Measurements from ENCODE around the gene L3MBTL2. TPM values are rescaled to one million over a fixed set of nuclear protein-coding genes. Genes with fewer than 3 reads are reported as not detected.
A peak's percentile ranks its signal among the peaks of the same experiment; 100 is the strongest.

The L3MBTL2 gene
- total RNA-seq, 1 donor from 2014 or later: 32.7 TPM

- H3K4me1 Mint-ChIP-seq (ENCODE audit: unreplicated experiment): peaks cover 4% of the 10 kb centered on the region
- no peak overlapping the region for H3K27ac Mint-ChIP-seq
- no peaks in the 10 kb centered on the region for H3K9me3 Mint-ChIP-seq
- DNase-seq (ENCODE audit: extremely low spot score, unreplicated experiment): no peak
- peaks cover 3% of the 10 kb centered on the region for H3K27me3 Mint-ChIP-seq
- H3K4me3 Mint-ChIP-seq: peak overlapping the region; percentile 79
- TF ChIP-seq CTCF (conservative IDR thresholded peaks at IDR 0.05): no peak
- H3K36me3 Mint-ChIP-seq: no peaks in the 10 kb centered on the region
These were observed 34.5 kb downstream of the L3MBTL2 start for GRCh38 chr22:41239443-41240128.

DNA sequence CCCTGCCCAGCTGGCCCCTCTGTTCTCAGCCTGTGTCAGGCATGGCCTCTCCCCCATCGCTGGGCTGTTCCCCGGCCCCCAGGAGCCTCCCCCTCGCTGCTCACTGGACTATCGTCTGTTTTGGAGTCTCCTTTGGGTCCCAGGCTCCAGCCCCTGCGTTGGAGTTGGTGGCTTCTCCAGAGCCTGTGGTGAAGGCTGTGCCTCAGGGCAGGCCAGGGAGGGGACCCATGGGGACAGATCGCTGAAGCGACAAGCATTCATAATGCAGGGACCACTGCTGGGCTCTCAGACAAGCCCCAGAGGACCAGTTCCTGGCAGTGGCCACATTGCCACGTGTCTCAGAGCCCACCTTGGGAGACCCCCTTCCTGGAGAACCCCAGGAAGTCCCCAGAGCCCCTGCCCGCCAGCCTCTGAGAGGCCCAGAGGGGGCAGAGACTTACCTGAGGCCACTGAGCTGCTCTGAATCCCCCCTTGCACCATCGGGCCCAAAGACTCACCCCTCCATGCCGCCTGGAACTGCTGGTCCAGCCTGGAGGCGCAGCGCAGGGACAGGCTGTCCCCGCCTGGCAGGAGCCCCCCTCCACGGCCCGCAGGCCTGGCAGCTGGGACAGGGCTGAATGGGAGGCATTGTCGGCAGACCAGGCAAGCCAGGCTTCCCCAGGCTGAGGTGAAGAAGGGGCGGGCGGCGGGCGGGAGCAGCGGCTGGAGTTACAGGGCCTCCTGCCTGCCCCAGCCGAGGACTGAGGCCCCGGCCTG lies 35.4 kb downstream of the L3MBTL2 start, which contains the start of gene CHADL:
Gene CHADL, minus strand, starts transcription at position 555 of the 756 bp plus-strand sequence. Its CDS starts 50 bp downstream, at position 505.
- Mint-ChIP-seq H3K4me3 (peak within 1 kb of the TSS; percentile 45), H3K27ac (no peak within 1 kb of the TSS), H3K4me1 (ENCODE audit: unreplicated experiment) (peaks cover 4% of the 10 kb centered on the region), H3K9me3 (no peaks in the 10 kb centered on the region), H3K36me3 (no peaks in the 10 kb centered on the region), H3K27me3 (peaks cover 3% of the 10 kb centered on the region)
- TF ChIP-seq CTCF (conservative IDR thresholded peaks at IDR 0.05): no peak
- DNase-seq (ENCODE audit: extremely low spot score, unreplicated experiment): no peak

- Mint-ChIP-seq H3K27me3 (peaks cover 3% of the 10 kb centered on the region), H3K36me3 (no peaks in the 10 kb centered on the region), H3K4me3 (no peak overlapping the region), H3K9me3 (no peaks in the 10 kb centered on the region), H3K27ac (no peak overlapping the region), H3K4me1 (ENCODE audit: unreplicated experiment) (peaks cover 4% of the 10 kb centered on the region)
- TF ChIP-seq CTCF (conservative IDR thresholded peaks at IDR 0.05): no peak
- DNase-seq (ENCODE audit: extremely low spot score, unreplicated experiment): no peak
These were observed 36.1 kb downstream of the L3MBTL2 start for GRCh38 chr22:41241133-41241676.

DNA sequence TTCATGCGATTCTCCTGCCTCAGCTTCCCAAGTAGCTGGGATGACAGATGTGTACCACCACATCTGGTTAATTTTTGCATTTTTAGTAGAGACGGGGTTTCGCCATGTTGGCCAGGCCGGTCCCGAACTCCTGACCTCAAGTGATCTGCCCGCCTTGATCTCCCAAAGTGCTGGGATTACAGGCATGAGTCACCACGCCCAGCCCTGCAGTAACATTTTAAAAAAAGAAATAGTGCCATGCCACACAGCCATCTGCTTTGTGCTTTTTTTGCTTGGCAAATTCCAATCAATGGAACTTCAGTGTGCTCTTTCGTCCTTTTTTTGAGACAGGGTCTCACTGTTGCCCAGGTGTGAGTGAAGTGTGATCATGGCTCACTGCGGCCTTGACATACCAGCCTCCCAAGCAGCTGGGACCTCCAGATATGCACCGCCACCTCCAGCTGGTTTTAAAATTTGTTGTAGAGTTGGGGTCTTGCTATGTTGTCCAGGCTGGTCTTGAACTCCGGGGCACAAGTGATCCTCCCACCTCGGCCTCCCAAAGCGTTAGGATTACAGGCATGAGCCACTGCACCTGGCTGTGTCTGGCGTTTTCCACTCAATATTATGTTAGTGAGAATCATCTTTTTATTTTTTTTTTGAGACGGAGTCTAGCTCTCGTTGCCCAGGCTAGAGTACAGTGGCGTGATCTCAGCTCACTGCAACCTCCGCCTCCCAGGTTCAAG lies 37.4 kb downstream of the L3MBTL2 start:
- no peak overlapping the region for H3K4me3 Mint-ChIP-seq
- H3K9me3 Mint-ChIP-seq: no peaks in the 10 kb centered on the region
- TF ChIP-seq CTCF (conservative IDR thresholded peaks at IDR 0.05): no peak
- H3K27ac Mint-ChIP-seq: no peak overlapping the region
- peaks cover under 1% of the 10 kb centered on the region for H3K36me3 Mint-ChIP-seq
- no peak for DNase-seq (ENCODE audit: extremely low spot score, unreplicated experiment)
- no peaks in the 10 kb centered on the region for H3K27me3 Mint-ChIP-seq
- H3K4me1 Mint-ChIP-seq (ENCODE audit: unreplicated experiment): peaks cover 4% of the 10 kb centered on the region

- Mint-ChIP-seq H3K27ac (no peak overlapping the region), H3K36me3 (peaks cover 4% of the 10 kb centered on the region), H3K9me3 (no peaks in the 10 kb centered on the region), H3K4me3 (no peak overlapping the region), H3K27me3 (no peaks in the 10 kb centered on the region), H3K4me1 (ENCODE audit: unreplicated experiment) (peaks cover 4% of the 10 kb centered on the region)
- no peak for DNase-seq (ENCODE audit: extremely low spot score, unreplicated experiment)
- TF ChIP-seq CTCF (conservative IDR thresholded peaks at IDR 0.05): no peak
These were observed 38.2 kb downstream of the L3MBTL2 start for GRCh38 chr22:41243361-41243760.

Measured in type B pancreatic cell (in vitro differentiated cells).